ENCODE data around the gene DAZAP1.

Gene DAZAP1

GRCh38 chr19:1407528-1408299 lies at the start of gene DAZAP1:
DAZAP1 (plus strand) TSS chr19:1407586; CDS start chr19:1407774, 188 bp downstream.
- DNase-seq, result no peak

GRCh38 chr19:1360126-1360817 lies 47.1 kb upstream of the DAZAP1 start:
- in situ Hi-C loops (cut with MboI; ENCODE audit: low pct_unique_long_range_greater_than_20kb, low sequenced_read_pairs), result loop anchor here (10.0 kb wide), 1 partner anchor 45 kb away; no protein-coding TSS in a partner anchor
- DNase-seq, result no peak

More at GRCh38 chr19:1407528-1408299, at the start of gene DAZAP1:
- in situ Hi-C loops (cut with MboI; ENCODE audit: low pct_unique_long_range_greater_than_20kb, low sequenced_read_pairs), result no loop called here

- DNase-seq, result peak; percentile 87
Observed at GRCh38 chr19:1360818-1361461, 46.4 kb upstream of the DAZAP1 start.

GRCh38 chr19:1361601-1362386 lies 45.6 kb upstream of the DAZAP1 start:
- no peak for DNase-seq
- in situ Hi-C loops (cut with MboI; ENCODE audit: low pct_unique_long_range_greater_than_20kb, low sequenced_read_pairs), result loop anchor here (10.0 kb wide), 1 partner anchor 47 kb away; no protein-coding TSS in a partner anchor

More at GRCh38 chr19:1360818-1361461, 46.4 kb upstream of the DAZAP1 start:
- in situ Hi-C loops (cut with MboI; ENCODE audit: low pct_unique_long_range_greater_than_20kb, low sequenced_read_pairs), result loop anchor here (10.0 kb wide), 1 partner anchor 46 kb away; no protein-coding TSS in a partner anchor

DNA sequence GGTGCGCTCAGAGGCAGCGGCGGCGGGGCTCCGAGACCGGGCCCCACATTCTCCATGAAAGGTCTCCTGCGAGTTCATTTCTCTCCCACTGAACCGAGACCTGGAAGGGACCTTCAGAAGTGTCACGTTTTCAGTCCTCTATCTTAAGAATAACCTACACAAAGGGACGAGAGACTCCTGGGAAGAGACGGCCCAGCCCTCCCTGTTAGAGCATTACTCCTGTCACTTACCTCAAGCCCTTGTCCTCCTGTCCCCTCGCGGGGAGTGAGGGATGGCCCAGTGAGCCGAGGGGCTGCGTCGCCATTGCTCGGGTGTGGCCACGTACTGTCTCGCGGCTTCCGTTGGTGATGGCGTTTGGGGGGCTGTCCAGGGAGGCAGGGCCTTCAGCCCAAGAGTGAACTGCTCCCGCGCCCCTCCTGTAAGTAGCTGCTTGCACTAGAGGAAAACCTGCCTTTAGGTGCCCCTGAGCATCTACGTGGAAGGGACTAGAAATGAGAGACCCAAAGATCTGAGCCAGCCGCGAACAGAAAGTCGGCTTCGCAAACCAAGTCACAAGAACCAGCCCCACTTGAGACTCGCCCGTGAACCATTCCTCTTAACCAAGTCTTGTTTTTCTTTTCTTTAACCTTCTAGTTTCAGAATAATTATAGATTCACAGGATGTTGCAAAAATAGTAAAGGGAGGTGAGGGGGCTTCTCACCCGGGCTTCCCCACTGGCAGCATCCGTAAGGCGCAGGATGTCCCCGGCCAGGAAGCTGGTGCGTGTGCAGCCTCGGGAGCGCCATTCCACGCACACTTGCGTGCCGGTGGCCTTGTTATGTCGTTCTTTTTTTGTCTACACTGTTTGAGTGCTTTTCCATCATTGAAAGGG lies 44.8 kb upstream of the DAZAP1 start:
- DNase-seq, result no peak
- in situ Hi-C loops (cut with MboI; ENCODE audit: low pct_unique_long_range_greater_than_20kb, low sequenced_read_pairs), result loop anchor here (10.0 kb wide), 1 partner anchor 48 kb away; no protein-coding TSS in a partner anchor

DNA sequence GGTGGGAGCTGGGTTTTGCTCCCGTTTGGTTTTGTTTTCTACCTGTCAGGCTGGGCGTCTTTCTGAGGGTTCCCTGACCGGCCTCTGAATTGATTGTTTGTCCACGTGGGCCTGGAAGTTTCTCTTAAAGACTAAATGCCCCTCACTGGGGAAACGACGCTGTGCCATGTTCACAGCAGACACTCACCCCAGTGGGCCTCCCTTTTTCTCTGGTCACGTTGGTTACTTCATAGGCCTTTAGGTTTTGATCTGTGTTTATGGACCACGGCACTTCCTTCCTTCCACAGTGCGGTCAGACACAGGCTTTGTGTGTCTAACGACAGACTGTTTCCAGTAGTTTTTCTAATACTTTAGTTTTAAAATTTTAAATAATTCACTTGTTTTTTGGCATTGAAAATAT lies 43.8 kb upstream of the DAZAP1 start:
- peak; percentile 53 for DNase-seq
- in situ Hi-C loops (cut with MboI; ENCODE audit: low pct_unique_long_range_greater_than_20kb, low sequenced_read_pairs), result loop anchor here (10.0 kb wide), 1 partner anchor 49 kb away; no protein-coding TSS in a partner anchor

DNA sequence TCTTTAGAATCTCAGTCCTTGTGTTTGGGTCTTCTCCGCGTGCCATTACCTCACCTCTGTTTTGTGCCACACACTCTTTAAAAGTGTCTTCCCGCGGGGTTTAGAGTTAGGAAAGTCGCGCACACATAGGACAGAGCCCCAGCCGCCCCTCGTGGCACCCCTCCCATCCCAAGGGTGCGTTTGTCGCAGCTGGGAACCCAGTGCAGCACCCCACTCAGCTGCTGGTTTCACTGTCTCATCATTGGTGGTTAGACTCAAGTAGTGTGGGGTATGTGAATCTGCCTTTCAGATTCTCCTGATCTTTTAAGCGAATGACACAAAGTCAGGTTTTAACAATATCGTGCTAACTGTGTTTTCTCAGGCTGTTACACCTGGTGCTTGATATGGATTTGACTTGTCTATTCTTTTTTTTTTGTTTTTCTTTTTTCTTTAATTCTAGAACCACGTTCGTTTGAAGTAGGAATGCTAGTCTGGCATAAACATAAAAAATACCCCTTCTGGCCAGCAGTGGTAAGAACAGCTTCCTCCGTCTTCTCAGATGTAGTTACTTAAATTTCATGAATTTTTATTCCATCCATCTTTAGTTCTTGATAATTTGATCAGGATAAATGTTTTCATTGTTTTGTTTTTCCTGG lies 43.2 kb upstream of the DAZAP1 start:
- in situ Hi-C loops (cut with MboI; ENCODE audit: low pct_unique_long_range_greater_than_20kb, low sequenced_read_pairs), result loop anchor here (10.0 kb wide), 1 partner anchor 49 kb away; no protein-coding TSS in a partner anchor
- DNase-seq, result no peak

DNA sequence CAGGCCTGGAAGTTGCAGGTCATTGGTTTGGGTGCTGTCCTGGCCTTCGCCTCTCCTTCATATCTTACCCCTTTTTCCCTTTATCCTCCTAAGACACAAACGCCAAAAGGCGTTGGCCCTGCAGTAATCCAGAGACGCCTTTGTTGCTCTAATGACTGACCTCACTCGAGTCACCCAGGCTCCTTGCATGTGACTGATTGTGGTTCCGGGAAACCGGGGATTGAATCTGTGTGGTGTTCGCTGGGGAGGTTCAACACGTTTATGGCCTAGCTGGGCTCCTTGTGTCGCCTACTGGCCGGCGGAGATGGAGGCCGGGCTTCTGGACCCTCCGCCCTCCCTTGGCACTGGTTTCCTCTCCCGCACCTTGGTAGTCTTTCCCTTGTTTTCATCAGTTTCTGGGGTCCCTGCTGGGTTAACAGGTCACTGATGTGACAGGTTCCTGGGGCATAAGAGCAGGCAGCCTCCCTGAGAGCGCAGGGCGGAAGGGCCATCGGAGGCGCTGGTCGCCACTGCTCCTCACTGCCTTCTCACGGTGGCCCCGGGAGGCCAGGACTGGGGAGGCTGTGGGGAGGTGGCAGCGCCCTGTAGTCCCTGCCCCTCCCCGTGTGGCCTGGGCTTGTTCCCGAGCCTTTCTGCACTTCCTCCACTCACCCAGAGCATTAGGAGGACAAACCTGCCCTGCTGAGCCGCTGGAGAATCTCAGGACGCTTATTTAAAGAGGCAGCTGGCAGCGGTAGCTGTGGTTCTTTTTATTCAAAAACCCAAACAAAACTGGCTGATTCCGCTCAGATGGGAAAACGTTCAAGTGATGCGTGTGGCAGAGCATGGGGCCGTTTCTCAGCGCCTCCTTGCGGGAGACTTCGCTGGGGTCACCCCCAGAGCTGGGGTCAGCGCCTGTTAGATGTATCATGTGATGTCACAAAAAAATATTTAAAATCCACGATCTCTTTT lies 41.8 kb upstream of the DAZAP1 start:
- DNase-seq, result no peak

DNA sequence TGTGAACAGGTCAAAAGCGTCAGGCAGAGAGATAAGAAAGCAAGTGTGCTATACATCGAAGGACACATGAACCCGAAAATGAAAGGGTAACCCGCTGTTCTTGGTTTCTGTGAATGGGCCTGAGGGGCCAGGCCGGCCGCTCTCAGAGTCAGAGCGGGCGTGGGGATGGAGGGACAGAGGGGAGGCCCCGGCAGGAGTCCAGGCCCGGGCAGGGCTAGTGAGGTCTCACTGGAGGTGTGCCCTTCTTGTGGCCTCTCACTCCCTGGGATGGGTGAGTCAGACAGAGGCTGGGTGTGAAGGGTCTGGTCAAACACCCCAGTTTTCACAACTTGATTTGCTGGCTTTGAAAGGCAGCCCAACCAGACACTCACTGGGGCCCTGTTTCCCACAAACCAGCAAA lies 41.1 kb upstream of the DAZAP1 start:
- DNase-seq, result no peak
- in situ Hi-C loops (cut with MboI; ENCODE audit: low pct_unique_long_range_greater_than_20kb, low sequenced_read_pairs), result loop anchor here (10.0 kb wide), 1 partner anchor 51 kb away; no protein-coding TSS in a partner anchor

More for the DNA sequence above, 41.8 kb upstream of the DAZAP1 start:
- in situ Hi-C loops (cut with MboI; ENCODE audit: low pct_unique_long_range_greater_than_20kb, low sequenced_read_pairs), result loop anchor here (10.0 kb wide), 1 partner anchor 51 kb away; no protein-coding TSS in a partner anchor

GRCh38 chr19:1366899-1367870 lies 40.2 kb upstream of the DAZAP1 start:
- in situ Hi-C loops (cut with MboI; ENCODE audit: low pct_unique_long_range_greater_than_20kb, low sequenced_read_pairs), result loop anchor here (10.0 kb wide), 1 partner anchor 52 kb away; no protein-coding TSS in a partner anchor

DNA sequence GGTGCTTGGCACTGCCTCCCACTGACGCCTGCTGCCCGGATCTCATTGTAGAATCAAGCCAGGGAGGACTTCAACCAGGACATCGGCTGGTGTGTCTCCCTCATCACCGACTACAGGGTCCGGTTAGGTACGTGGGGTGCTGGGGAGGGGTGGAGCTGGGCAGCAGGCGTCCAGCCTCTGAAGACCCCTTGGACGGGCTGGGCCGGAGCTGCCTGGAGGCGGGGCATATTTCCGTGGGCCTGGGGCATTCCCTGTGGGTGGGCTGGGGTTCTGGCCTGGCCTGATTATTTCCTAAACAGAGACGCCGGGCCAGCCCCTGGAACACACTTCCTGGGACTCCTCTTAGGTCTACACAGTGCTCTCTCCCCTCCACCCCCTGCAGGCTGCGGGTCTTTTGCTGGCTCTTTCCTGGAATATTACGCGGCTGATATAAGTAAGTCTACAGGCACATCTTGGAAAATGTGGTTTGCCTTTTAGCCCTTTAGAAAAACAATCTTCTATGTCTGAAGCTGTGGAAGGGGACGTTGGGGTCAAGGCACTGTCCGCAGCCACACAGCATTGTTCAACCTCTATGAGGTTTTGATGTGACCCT lies 38.1 kb upstream of the DAZAP1 start:
- DNase-seq, result no peak

More at GRCh38 chr19:1366899-1367870, 40.2 kb upstream of the DAZAP1 start:
- DNase-seq, result peak; percentile 59

DNA sequence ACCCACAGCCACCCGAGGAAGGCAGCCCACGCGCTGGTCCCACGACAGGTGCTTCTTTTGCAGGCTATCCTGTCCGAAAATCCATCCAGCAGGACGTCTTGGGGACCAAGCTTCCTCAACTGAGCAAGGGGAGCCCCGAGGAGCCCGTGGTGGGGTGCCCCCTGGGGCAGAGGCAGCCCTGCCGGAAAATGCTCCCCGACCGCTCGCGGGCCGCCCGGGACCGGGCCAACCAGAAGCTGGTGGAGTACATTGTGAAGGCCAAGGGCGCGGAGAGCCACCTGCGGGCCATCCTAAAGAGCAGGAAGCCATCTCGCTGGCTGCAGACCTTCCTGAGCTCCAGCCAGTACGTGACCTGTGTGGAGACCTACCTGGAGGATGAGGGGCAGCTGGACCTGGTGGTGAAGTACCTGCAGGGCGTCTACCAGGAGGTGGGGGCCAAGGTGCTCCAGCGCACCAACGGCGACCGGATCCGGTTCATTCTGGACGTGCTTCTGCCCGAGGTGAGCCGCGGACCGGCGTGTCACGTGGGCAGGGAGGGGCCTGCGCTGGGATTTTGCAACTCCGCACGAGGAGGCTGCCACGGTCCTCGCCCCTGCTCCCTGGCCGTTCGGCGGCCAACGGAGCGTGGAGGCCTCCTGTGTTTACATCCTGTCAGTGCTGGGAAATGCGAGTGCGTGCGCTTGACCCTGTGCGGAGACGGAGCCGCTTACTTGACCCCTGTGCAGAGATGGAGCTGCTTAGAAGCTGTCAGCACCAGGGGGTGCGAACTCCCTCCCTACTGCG lies 36.6 kb upstream of the DAZAP1 start:
- DNase-seq, result no peak
- in situ Hi-C loops (cut with MboI; ENCODE audit: low pct_unique_long_range_greater_than_20kb, low sequenced_read_pairs), result no loop called here

More for the DNA sequence above, 38.1 kb upstream of the DAZAP1 start:
- in situ Hi-C loops (cut with MboI; ENCODE audit: low pct_unique_long_range_greater_than_20kb, low sequenced_read_pairs), result loop anchor here (10.0 kb wide), 1 partner anchor 55 kb away; no protein-coding TSS in a partner anchor

DNA sequence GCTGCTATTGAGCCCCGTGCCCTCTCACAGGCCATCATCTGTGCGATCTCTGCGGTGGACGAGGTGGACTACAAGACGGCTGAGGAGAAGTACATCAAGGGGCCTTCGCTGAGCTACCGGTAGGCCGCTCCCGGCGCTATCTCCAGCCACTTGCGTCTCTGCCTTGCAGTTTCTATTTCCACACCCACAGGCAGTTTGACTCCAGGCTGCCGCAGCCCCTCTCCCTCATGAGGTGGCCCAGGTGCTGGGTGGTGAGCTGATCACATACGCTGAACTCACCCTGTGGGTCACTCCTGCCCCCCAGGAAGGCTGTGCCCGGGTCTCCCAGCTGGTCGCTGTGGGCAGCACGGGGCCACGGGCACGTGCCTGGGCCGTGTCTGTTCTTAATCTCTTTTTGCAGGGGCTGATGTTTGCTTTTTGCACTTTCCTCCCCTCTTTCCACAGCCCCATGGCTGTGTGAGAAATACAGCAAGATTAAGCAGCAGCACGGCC lies 34.3 kb upstream of the DAZAP1 start:
- in situ Hi-C loops (cut with MboI; ENCODE audit: low pct_unique_long_range_greater_than_20kb, low sequenced_read_pairs), result no loop called here
- no peak for DNase-seq

Measured in KBM-7 (cell line).